DND-41 (cell line): Measurements from ENCODE around the gene PPP4R3C.
"Not testable (repeated sequence)": the region's sequence is repeated elsewhere in the genome, so short reads cannot be mapped to it uniquely, and the experiment has no call there.

Source experiments
- ATAC-seq: fragments of 200-7000 bp; cut with Tn5 transposase; 3 replicates; pipeline ENCODE4 v1.9.1; 2021; ENCODE audit warnings: low read depth; ENCODE audit not compliant: insufficient read depth
- DNase-seq: peaks from one replicate; pipeline ENCODE4 v3.0.0-alpha.2; 2020
- H2AFZ ChIP-seq: 2 replicates; pipeline ENCODE4 v1.6.0; 2012; ENCODE audit warnings: low read depth, low read length
- H3K27ac ChIP-seq: 2 replicates; pipeline ENCODE4 v1.5.1; 2012; ENCODE audit warnings: low read length, inconsistent platforms
- H3K27me3 ChIP-seq: fragments of 200-600 bp; sonication (generic); 2 replicates; pipeline ENCODE4 v1.6.0; 2012; ENCODE audit warnings: low read length, mild to moderate bottlenecking, inconsistent platforms; ENCODE audit not compliant: insufficient read depth, poor library complexity
- H3K36me3 ChIP-seq: 2 replicates; pipeline ENCODE4 v1.5.1; 2012; ENCODE audit warnings: low read length, inconsistent platforms; ENCODE audit not compliant: insufficient read depth
- H3K4me1 ChIP-seq: 2 replicates; pipeline ENCODE4 v1.5.1; 2012; ENCODE audit warnings: mild to moderate bottlenecking, low read length; ENCODE audit not compliant: insufficient read depth
- H3K4me2 ChIP-seq: 2 replicates; pipeline ENCODE4 v1.6.0; 2012; ENCODE audit warnings: mild to moderate bottlenecking, moderate library complexity, low read length, inconsistent platforms; ENCODE audit not compliant: insufficient read depth
- H3K4me3 ChIP-seq, 2 experiments: fragments of 200-600 bp in 1 of 2; shearing (Covaris generic) in 1 of 2; 2 replicates each; pipeline ENCODE4 v1.5.1; 2012 to 2016; ENCODE audit warnings: inconsistent platforms in 2 of 2, low read length in 2 of 2, mild to moderate bottlenecking in 2 of 2, low read depth in 1 of 2, moderate library complexity in 1 of 2
- H3K79me2 ChIP-seq: 2 replicates; pipeline ENCODE4 v1.6.0; 2012; ENCODE audit warnings: low read length, inconsistent platforms; ENCODE audit not compliant: insufficient read depth
- H3K9ac ChIP-seq: 2 replicates; pipeline ENCODE4 v1.6.0; 2012; ENCODE audit warnings: low read depth, mild to moderate bottlenecking, inconsistent platforms, low read length, moderate library complexity
- H3K9me3 ChIP-seq: 2 replicates; pipeline ENCODE4 v1.5.1; 2012; ENCODE audit warnings: low read length, moderate library complexity, mild to moderate bottlenecking, inconsistent platforms; ENCODE audit not compliant: insufficient read depth, severe bottlenecking
- H4K20me1 ChIP-seq: 2 replicates; pipeline ENCODE4 v1.6.0; 2012; ENCODE audit warnings: low read length; ENCODE audit not compliant: insufficient read depth
- EZH2 ChIP-seq: IDR thresholded peaks from 3 replicates; pipeline ENCODE4 v1.6.1; 2012; ENCODE audit warnings: borderline replicate concordance, low read depth, mild to moderate bottlenecking, moderate library complexity, low read length, inconsistent platforms; ENCODE audit not compliant: severe bottlenecking
- TF ChIP-seq, protein P1 (sequence below): IDR thresholded peaks from 2 replicates; pipeline ENCODE4 v1.5.1; 2012; ENCODE audit warnings: borderline replicate concordance, low read length, moderate library complexity, mild to moderate bottlenecking; ENCODE audit not compliant: poor library complexity, severe bottlenecking; ENCODE audit errors: extremely low read depth

PPP4R3C gene

DNA sequence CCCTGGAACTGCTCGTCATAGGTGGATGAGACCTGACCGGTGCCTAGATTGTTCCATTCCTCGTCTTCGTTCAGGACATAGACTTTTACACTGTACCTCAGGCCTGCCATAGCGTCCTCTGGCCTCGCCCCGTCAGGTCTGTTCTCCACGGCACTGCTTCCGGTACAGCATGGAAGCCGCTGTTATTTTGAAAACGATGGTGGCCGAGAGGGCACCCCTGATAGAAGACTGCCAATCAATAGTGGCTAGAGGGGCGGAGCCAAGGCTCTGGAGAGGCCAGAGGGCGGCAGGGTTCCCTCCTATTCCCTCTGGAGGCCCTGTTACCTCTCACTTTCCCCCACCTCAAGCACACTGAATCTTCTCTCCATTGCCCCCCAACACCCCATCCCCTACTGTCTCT, at the start of gene PPP4R3C:
Gene PPP4R3C, minus strand, starts transcription at position 155 of the 400 bp plus-strand sequence. Its CDS starts 45 bp downstream, at position 110.
- TF ChIP-seq EZH2: no peak
- TF ChIP-seq, protein P1, sequence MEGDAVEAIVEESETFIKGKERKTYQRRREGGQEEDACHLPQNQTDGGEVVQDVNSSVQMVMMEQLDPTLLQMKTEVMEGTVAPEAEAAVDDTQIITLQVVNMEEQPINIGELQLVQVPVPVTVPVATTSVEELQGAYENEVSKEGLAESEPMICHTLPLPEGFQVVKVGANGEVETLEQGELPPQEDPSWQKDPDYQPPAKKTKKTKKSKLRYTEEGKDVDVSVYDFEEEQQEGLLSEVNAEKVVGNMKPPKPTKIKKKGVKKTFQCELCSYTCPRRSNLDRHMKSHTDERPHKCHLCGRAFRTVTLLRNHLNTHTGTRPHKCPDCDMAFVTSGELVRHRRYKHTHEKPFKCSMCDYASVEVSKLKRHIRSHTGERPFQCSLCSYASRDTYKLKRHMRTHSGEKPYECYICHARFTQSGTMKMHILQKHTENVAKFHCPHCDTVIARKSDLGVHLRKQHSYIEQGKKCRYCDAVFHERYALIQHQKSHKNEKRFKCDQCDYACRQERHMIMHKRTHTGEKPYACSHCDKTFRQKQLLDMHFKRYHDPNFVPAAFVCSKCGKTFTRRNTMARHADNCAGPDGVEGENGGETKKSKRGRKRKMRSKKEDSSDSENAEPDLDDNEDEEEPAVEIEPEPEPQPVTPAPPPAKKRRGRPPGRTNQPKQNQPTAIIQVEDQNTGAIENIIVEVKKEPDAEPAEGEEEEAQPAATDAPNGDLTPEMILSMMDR: no peak
- DNase-seq (no peak), ATAC-seq (no peak)
- no peaks in the 10 kb centered on the region for H3K9me3 ChIP-seq
- H3K36me3 ChIP-seq: no peaks in the 10 kb centered on the region
- H3K4me3 ChIP-seq: no peak within 1 kb of the TSS
- H3K27me3 ChIP-seq: no peaks in the 10 kb centered on the region
- no peak within 1 kb of the TSS for H3K27ac ChIP-seq
- no peak within 1 kb of the TSS for H3K9ac ChIP-seq
- no peaks in the 10 kb centered on the region for H4K20me1 ChIP-seq
- H2AFZ ChIP-seq: no peak within 1 kb of the TSS
- H3K4me1 ChIP-seq: no peaks in the 10 kb centered on the region
- no peak within 1 kb of the TSS for H3K4me2 ChIP-seq
- H3K79me2 ChIP-seq: no peaks in the 10 kb centered on the region

DNA sequence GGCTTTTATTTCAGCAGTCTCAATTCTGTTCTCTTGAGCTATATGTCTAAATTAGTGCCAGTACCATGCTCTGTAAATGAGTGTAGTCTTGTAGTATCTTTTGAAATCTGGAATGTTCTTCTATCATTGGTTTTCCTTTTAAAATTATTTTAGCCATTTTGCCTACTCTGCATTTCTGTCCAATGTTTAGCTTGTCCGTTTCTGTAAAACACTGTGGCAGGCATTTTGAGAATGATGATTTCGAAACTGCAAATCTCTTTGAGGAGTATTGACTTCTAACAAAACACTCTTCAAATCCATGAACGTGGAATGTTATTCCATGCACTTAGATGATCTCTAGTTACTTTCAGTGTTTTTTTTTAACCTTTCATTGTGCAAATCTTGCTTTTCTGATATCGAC, 28.3 kb upstream of the PPP4R3C start:
- H4K20me1 ChIP-seq: no peaks in the 10 kb centered on the region
- H2AFZ ChIP-seq: no peak overlapping the region
- H3K79me2 ChIP-seq: no peaks in the 10 kb centered on the region
- TF ChIP-seq, protein P1: no peak
- TF ChIP-seq EZH2: no peak
- no peaks in the 10 kb centered on the region for H3K4me1 ChIP-seq
- DNase-seq (no peak), ATAC-seq (no peak)
- no peak overlapping the region for H3K27ac ChIP-seq
- H3K4me3 ChIP-seq: no peak overlapping the region
- no peak overlapping the region for H3K9ac ChIP-seq
- no peak overlapping the region for H3K4me2 ChIP-seq
- no peaks in the 10 kb centered on the region for H3K36me3 ChIP-seq
- H3K9me3 ChIP-seq: no peaks in the 10 kb centered on the region
- H3K27me3 ChIP-seq: no peaks in the 10 kb centered on the region

DNA sequence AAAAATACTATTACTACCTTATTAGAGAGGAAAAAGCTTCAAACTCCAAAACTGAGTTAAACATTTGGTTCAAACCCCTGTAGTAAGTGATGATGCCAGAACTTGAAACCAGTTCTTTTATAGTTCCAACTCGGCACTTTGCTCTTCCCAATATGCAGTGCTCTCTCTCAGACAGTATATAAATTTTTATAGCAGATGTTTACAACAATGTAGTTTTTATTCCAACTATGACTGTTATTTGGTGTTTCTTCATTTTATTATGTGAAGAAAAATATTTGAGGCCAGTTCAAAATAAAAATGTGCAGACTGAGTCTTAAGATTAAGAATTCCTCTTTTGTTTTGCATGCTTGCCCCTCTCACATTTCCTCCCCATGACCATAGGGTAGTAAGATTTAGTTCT, 2.9 kb upstream of the PPP4R3C start:
- Histone ChIP-seq H2AFZ (no peak overlapping the region), H3K4me1 (no peaks in the 10 kb centered on the region), H3K9me3 (no peaks in the 10 kb centered on the region), H3K79me2 (no peaks in the 10 kb centered on the region), H3K27me3 (no peaks in the 10 kb centered on the region), H3K9ac (no peak overlapping the region), H3K27ac (no peak overlapping the region), H3K36me3 (no peaks in the 10 kb centered on the region), H3K4me3 (no peak overlapping the region), H4K20me1 (no peaks in the 10 kb centered on the region), H3K4me2 (no peak overlapping the region)
- DNase-seq (no peak), ATAC-seq (no peak)
- TF ChIP-seq, protein P1: no peak
- TF ChIP-seq EZH2: no peak

DNA sequence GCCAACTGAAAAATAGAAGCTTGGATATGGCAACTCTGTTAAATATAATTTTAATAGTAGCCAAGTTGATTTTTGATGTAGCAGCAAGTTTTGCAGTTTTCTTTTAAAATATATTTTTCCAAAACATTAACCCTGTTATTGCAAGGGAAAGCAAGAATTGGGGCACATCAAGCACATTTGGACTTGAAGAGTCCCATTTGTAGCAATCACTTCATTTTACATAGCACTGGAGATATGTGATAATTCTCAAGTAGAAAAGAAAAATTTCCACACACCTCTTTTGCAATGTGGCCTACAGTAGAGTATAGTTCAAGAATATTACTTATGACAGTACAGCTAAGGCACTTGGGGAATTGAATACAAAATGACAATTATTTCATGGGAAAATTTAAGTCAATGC, 1.9 kb upstream of the PPP4R3C start:
- ATAC-seq (no peak), DNase-seq (no peak)
- no peaks in the 10 kb centered on the region for H4K20me1 ChIP-seq
- H3K36me3 ChIP-seq: no peaks in the 10 kb centered on the region
- H3K79me2 ChIP-seq: no peaks in the 10 kb centered on the region
- H3K4me3 ChIP-seq: no peak overlapping the region
- no peak overlapping the region for H3K27ac ChIP-seq
- no peak overlapping the region for H2AFZ ChIP-seq
- no peaks in the 10 kb centered on the region for H3K9me3 ChIP-seq
- H3K9ac ChIP-seq: no peak overlapping the region
- H3K4me1 ChIP-seq: no peaks in the 10 kb centered on the region
- no peak overlapping the region for H3K4me2 ChIP-seq
- TF ChIP-seq EZH2: no peak
- TF ChIP-seq, protein P1: no peak
- no peaks in the 10 kb centered on the region for H3K27me3 ChIP-seq

DNA sequence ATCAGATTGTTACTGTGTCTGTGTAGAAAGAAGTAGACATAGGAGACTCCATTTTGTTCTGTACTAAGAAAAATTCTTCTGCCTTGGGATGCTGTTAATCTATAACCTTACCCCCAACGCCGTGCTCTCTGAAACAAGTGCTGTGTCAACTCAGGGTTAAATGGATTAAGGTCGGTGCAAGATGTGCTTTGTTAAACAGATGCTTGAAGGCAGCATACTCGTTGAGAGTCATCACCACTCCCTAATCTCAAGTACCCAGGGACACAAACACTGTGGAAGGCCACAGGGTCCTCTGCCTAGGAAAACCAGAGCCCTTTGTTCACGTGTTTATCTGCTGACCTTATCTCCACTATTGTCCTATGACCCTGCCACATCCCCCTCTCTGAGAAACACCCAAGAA, 4.0 kb downstream of the PPP4R3C start:
- H3K4me1 ChIP-seq, H3K79me2 ChIP-seq, H3K4me2 ChIP-seq, ATAC-seq, H2AFZ ChIP-seq, H3K27ac ChIP-seq, H4K20me1 ChIP-seq, H3K27me3 ChIP-seq, H3K36me3 ChIP-seq, DNase-seq, H3K9ac ChIP-seq, H3K9me3 ChIP-seq, H3K4me3 ChIP-seq: not testable (repeated sequence)
